ENCODE results near the gene IQCN. TPM values are rescaled to one million over a fixed set of nuclear protein-coding genes. Genes with fewer than 3 reads are reported as not detected.

Gene IQCN
- total RNA-seq, 2 experiments from 2014 or later: 0.59 to 0.69 TPM

- intact Hi-C loops (cut with micrococcal nuclease): loop anchor here (5.0 kb wide), 1 partner anchor 43 kb away; no protein-coding TSS in a partner anchor
- Mint-ChIP-seq H3K27me3 (peaks cover 19% of the 10 kb centered on the region), H3K9me3 (no peaks in the 10 kb centered on the region), H3K36me3 (ENCODE audit: low read depth) (no peaks in the 10 kb centered on the region), H3K27ac (no peak overlapping the region), H3K4me3 (no peak overlapping the region), H3K4me1 (ENCODE audit: low read depth) (peaks cover 2% of the 10 kb centered on the region)
- no peak for DNase-seq
- POLR2A ChIA-PET: interaction anchor here (0.6 kb wide), 1 partner anchor 106 kb away, joined by 3 read pairs; no protein-coding TSS in a partner anchor
- no peak for ATAC-seq
- CTCF ChIA-PET: interaction anchor here (0.6 to 9.5 kb wide), 11 partner anchors 10 to 158 kb away, joined by 3 to 185 read pairs (median 3); partner anchors contain the start of genes LSM4, MPV17L2 and RAB3A
- TF ChIP-seq, protein P1, sequence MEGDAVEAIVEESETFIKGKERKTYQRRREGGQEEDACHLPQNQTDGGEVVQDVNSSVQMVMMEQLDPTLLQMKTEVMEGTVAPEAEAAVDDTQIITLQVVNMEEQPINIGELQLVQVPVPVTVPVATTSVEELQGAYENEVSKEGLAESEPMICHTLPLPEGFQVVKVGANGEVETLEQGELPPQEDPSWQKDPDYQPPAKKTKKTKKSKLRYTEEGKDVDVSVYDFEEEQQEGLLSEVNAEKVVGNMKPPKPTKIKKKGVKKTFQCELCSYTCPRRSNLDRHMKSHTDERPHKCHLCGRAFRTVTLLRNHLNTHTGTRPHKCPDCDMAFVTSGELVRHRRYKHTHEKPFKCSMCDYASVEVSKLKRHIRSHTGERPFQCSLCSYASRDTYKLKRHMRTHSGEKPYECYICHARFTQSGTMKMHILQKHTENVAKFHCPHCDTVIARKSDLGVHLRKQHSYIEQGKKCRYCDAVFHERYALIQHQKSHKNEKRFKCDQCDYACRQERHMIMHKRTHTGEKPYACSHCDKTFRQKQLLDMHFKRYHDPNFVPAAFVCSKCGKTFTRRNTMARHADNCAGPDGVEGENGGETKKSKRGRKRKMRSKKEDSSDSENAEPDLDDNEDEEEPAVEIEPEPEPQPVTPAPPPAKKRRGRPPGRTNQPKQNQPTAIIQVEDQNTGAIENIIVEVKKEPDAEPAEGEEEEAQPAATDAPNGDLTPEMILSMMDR (IDR thresholded peaks at IDR 0.05): no peak
Measured at GRCh38 chr19:18254546-18255503, 19.4 kb downstream of the IQCN start.

DNA sequence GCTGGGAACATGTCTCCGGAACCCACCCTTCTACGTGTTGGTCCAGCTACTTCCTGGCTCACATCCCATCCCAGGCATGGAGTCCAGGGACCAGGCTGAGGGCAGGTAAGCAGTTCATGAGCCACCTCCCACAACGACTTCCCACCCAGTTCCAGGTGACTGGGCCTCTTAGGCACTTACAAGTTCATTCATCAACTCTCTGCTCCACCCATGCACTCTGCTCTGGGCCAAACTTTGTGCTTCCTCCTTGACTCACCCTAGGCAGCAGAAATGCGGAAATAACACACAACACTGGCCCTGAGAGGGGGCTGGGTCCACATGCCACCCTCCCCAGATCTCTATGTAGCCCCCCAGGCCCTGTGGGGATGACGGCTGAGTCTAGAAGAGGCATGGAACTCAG is 20.5 kb downstream of the IQCN start:
- ChIA-PET POLR2A (interaction anchor here (0.6 kb wide), 1 partner anchor 107 kb away, joined by 3 read pairs; no protein-coding TSS in a partner anchor), CTCF (interaction anchor here (0.7 to 9.5 kb wide), 15 partner anchors 9 to 157 kb away, joined by 3 to 185 read pairs (median 7); partner anchors contain the start of genes LSM4, MPV17L2 and RAB3A)
- DNase-seq (no peak), ATAC-seq (no peak)
- Mint-ChIP-seq H3K9me3 (no peaks in the 10 kb centered on the region), H3K4me1 (ENCODE audit: low read depth) (peaks cover 2% of the 10 kb centered on the region), H3K4me3 (no peak overlapping the region), H3K27me3 (peaks cover 19% of the 10 kb centered on the region), H3K27ac (no peak overlapping the region), H3K36me3 (ENCODE audit: low read depth) (no peaks in the 10 kb centered on the region)
- intact Hi-C loops (cut with micrococcal nuclease): loop anchor here (5.0 kb wide), 1 partner anchor 41 kb away; no protein-coding TSS in a partner anchor
- TF ChIP-seq, protein P1 (IDR thresholded peaks at IDR 0.05): no peak

GRCh38 chr19:18253130-18253529 is 21.1 kb downstream of the IQCN start:
- H3K4me1 Mint-ChIP-seq (ENCODE audit: low read depth): peaks cover 2% of the 10 kb centered on the region
- TF ChIP-seq, protein P1 (IDR thresholded peaks at IDR 0.05): no peak
- no peak overlapping the region for H3K4me3 Mint-ChIP-seq
- ATAC-seq (no peak), DNase-seq (no peak)
- intact Hi-C loops (cut with micrococcal nuclease): loop anchor here (5.0 kb wide), 1 partner anchor 41 kb away; no protein-coding TSS in a partner anchor
- POLR2A ChIA-PET: interaction anchor here (1.1 kb wide), 1 partner anchor 61 kb away, joined by 4 read pairs; no protein-coding TSS in a partner anchor
- H3K36me3 Mint-ChIP-seq (ENCODE audit: low read depth): no peaks in the 10 kb centered on the region
- no peaks in the 10 kb centered on the region for H3K9me3 Mint-ChIP-seq
- peaks cover 21% of the 10 kb centered on the region for H3K27me3 Mint-ChIP-seq
- CTCF ChIA-PET: interaction anchor here (1.1 to 9.5 kb wide), 19 partner anchors 9 to 158 kb away, joined by 3 to 185 read pairs (median 7); partner anchors contain the start of genes IQCN, MPV17L2 and RAB3A
- no peak overlapping the region for H3K27ac Mint-ChIP-seq

- Mint-ChIP-seq H3K9me3 (no peaks in the 10 kb centered on the region), H3K4me1 (ENCODE audit: low read depth) (peaks cover 2% of the 10 kb centered on the region), H3K36me3 (ENCODE audit: low read depth) (no peaks in the 10 kb centered on the region), H3K4me3 (no peak overlapping the region), H3K27me3 (peaks cover 21% of the 10 kb centered on the region), H3K27ac (no peak overlapping the region)
- CTCF ChIA-PET: interaction anchor here (0.7 to 9.5 kb wide), 31 partner anchors 8 to 167 kb away, joined by 3 to 185 read pairs (median 5); partner anchors contain the start of genes IQCN, MPV17L2, PDE4C and RAB3A
- no peak for DNase-seq
- intact Hi-C loops (cut with micrococcal nuclease): loop anchor here (5.0 kb wide), 1 partner anchor 40 kb away; no protein-coding TSS in a partner anchor
- ATAC-seq: no peak
- TF ChIP-seq, protein P1 (IDR thresholded peaks at IDR 0.05): no peak
- POLR2A ChIA-PET: interaction anchor here (1.0 to 1.1 kb wide), 3 partner anchors 60 to 148 kb away, joined by 3 to 4 read pairs (median 3); no protein-coding TSS in a partner anchor
Measured at GRCh38 chr19:18252370-18252717, 21.9 kb downstream of the IQCN start.

All from activated CD8-positive, alpha-beta T cell treated with anti-CD3 and anti-CD28 coated beads for 36 hours (primary cell).